ENCODE results near the gene P4HB.

P4HB gene

DNA sequence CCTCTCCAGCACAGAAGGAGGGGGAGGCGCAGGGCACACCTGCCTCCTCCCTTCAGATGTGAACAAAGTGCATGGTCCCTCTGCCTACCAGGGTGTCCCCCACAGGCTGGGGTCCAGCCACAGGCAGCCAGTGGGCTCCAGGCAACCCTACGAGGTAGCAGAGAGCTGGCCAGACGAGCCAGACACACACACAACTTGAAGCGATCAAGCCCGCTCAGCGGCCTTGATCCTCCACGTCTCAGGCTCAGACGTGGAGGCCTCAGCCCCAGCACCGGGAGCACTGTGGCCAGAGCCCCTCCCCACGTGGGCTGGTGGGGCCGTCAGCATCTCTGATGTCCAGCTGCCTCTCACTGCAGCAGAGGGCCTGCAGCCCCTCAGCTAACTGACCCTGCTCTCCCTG is 35.7 kb downstream of the P4HB start:
- no peak for DNase-seq

DNA sequence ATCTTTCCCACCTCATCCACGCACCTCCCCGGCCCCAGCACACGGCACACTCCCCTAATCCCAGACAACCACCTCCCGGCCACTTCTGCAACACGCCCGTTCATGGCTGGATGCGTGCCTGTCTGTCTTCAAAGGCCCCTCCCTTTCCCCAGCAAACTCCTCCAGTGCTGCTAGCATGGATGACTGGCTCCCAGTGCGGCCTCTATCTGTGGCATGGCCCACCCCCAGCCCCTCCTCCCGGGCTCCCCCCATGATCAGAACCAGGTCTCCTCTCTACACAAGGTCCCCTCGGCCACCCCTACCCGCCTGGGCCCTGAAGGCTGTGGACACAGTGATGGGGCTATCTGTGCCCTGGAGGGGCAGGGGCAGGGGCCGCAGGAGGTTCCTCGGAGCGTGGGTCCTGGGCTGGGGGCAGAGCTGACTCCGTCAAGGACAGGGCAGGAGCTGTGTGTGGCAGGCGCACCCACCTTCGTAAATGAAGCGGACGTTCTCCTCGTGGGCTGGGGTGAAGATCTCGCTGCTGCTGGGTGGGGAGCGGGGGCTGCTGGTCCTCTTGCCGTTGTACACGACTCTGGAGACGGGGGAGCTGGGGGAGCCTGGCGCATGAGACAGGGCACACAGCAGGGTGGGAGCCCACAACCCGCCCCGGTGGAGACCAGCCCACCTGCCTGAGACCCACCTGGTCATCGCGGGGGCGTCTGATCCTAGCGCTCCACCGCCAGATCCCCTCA is 36.4 kb downstream of the P4HB start:
- DNase-seq = no peak

DNA sequence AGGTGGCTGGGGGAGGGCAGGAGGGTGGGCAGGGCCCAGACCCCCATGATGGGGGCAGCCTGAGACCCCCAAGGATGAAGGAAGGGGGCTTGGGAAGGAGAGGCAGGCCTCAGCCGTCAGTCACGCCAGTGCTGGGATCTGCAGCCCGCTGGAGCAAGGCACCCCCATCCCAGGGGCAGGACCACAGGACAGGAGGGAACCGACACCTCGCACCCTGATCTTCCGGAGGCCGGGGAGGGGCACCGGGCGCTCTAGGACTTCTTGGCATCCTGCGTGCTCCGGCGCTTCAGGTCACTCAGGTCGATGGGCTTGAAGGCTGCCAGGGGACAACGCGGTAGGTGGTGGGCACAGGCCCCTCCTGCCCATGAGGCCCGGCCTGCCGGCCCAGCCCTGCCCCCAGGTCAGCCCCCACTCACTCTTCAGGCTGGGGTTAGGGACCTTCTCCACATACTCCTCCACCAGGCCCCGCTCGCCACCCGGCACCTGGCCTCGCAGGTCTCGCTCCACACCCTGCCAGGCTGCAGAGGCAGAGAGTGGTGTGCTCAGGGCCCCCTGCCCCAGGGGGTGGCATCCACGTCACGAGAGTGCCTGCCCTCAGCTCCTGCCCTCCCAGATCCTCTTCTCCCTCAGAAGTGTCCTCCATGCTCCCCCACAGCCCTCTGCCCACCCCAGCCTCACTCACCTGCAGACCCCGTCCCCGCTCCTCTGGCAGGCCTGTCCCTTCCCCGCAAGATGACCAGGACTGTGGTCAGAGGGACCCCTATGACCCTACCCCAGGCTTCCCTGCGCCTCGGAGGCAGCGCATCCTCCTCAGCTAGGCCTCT is 37.1 kb downstream of the P4HB start:
- no peak for DNase-seq

DNA sequence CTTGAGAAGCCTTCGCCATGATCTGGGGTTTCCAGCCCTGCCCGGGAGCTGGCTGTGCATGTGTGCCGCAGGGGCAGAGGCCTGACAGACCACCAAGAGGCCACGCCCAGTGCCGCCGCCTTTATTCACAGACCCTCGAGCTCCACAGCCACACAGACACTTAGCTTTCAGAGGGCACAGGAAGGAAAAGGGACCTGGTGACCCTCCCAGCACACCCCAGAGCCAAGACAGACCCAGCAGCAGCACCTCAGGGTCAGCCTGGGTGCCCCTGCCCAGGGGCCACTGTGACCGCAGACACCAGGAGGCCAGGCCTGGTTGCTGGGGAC is 38.1 kb downstream of the P4HB start:
- DNase-seq = no peak

DNA sequence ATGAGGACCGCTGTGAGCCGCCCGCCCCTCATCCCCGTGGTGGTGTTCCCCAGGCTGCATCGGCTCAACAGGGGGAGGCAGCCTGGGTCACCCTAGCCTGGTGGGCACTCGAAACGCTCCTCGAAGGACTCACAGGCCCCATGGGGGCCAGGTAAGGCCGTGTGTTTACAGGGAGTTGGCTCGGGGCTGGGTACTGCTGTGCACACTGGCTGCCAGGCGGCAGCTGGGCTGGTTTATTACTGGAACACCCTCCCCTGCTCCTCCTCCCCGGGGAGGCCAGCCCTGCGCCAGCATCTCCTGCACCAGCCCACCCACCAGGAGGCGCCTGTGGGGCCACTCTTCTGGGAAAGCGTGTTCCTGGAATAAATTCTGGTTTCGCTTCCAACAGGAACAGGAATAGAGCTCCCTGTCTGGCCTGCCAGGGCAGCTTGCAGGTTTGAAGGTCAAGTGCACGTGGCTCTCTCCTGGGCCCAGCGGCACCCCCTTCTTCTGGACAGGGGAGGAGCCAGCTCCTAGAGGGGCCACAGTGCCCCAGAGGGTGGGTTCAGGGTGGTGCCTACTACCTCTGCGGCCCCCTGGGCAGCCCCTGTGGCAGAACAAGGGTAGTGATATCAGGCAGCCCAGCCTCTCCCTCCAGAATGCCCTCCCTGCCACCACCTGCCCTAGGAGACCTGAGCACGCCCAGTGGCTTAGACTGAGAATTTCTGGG is 38.6 kb downstream of the P4HB start:
- peak; percentile 86 for DNase-seq

DNA sequence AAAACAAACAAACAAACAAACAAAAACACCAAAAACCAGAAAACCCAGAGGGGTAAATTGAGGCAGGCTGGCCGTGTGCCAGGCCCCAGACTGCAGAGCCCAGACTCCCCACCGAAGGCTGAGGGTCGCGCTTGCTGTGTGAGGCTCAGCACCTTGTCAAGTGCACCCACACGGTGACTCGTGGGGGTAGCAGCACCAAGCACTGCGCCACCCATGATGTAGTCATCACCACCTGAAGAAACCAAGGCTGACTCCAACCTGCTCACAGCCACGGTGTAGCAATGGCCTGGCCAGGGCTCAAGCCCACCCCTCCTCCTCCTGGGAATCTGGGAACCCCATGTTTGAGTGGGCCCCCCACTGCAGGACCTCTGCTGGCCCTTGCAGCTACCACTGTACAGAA is 39.2 kb downstream of the P4HB start:
- DNase-seq = peak; percentile 39

DNA sequence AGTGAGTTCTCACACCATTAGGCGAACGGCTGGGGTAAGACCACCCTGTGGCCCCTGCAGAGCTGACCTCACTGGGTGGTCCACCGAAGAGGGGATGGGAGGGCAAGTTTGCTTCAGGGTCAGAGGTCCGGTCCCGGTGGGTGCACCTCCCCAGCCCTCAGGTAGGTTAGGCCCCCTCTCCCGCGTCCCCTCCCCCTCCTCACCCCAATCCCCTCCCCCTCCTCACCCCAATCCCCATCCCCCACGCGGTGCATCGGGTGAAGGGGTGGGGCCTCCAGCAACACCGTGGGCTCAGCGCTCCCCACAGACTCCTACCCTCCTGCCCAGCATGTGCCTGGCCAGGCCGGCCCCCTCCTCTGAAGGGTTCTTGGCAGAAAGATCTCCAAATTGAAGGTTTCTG is 40.6 kb downstream of the P4HB start:
- DNase-seq = no peak

DNA sequence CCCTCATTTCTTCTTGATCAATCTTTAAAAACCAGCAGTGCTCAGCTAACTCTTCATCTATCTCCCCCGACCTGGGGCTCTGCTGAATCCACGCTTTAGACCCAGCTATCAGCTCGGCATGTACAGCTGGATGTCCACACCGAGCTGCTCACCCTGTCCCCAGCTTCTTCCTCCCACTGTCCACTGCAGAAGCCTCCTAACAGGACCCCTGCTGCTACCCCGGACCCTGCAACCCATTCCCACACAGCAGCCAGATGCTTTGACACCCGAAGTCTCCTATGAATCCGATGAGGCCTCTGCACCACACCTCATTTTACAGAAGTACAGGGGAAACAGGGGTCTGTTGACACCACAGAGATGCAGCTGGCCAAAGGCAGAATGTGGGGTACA is 42.6 kb downstream of the P4HB start:
- DNase-seq = no peak

DNA sequence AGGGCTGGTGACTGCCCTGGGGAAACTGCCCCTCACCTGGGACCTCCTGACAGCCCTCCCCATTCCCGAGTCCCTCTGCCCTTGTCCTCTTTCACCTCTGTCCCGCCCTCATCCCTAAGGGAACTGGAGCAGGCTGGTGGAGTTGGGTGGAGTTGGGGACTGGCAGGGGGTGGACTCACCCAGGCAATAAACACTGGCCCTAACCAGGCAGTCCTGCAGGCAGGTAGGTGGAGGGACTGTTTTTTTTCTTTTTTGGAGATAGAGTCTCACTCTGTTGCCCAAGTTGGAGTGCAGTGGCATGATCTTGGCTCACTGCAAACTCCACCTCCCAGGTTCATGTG is 44.7 kb downstream of the P4HB start:
- no peak for DNase-seq

DNA sequence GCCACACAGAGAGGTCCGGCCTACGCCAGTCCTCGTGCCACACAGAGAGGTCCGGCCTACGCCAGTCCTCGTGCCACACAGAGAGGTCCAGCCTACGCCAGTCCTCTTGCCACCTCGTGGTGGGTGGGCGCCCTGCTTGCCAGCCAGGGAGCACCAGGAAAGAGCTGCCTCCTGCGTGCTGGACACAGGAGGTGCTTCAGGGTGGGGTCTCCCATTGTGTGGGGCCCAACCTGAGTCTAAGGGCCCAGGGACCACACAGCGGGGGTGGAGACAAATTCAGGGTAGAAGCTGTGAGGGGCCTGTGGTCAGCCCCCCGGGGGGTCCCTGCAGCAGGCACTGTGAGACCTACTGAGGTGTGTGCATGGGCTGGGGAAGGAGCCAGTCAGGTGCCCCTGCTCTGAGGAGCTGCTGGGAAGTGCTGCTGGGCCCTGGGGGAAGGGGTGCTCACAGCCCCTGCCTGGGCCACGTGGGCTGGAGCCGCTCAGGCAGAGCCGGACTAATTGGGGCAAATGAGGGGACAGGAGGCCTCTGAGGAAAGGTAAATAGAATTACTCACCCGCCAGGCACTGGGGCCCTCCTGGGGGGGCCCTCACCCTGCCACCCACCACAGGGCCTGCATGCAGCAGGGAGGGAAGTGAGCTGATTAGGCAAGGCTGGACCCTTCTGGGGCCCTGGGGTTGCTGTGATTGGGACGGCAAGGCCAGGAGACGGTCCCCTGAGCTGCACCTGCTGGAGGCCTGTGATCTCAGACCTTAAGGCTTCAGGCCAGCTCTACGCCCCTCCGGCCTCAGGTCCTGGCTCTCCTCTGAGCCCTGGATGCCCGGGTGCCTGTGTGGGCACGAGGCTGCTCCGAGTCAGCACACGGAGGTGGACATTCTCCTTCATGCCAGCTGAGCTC is 45.3 kb downstream of the P4HB start:
- DNase-seq = no peak

DNA sequence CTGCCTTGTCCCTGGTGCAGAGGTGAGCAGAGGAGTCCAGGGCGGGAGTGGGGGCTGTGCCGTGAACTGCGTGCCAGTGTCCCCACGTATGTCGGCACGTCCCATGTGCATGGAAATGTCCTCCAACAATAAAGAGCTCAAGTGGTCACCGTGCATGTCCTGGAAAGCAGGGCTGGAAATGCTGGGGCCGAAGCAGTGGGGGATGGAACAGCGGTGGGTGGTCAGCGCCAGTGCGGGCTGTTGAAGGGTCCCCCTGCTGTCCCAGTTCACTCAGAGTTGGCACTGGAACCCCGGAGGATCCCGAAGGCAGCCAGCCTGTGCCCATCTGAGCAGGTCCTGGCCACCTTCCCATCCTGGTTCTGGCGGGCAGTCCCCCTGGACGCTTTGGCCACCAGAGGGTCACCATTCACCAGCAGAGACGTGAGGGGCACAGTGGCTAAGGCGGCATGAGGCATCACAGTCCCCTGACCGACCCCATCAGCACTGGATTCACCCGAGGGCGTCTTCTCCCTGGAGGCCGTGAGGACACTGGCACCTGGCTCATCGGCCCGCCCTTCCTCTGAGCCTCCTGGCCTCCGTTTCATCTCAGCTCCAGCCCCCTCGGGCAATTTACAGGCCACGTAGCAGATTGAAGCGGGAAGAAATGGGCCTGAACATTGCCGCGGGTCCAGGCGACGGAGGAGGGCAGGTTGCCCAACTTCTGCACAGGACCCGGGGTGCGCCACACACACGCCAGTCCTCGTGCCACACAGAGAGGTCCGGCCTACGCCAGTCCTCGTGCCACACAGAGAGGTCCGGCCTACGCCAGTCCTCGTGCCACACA is 46.3 kb downstream of the P4HB start:
- no peak for DNase-seq

DNA sequence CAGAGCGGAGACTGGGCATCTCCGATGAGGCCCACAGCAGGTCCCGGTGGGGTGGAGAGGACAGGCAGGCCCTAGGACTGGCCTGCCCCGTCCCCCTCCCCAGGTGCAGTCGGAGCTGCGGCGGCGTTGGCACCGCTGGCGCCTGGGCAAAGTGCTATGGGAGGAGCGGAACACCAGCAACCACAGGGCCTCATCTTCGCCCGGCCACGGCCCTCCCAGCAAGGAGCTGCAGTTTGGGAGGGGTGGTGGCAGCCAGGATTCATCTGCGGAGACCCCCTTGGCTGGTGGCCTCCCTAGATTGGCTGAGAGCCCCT is 47.0 kb downstream of the P4HB start:
- no peak for DNase-seq

DNA sequence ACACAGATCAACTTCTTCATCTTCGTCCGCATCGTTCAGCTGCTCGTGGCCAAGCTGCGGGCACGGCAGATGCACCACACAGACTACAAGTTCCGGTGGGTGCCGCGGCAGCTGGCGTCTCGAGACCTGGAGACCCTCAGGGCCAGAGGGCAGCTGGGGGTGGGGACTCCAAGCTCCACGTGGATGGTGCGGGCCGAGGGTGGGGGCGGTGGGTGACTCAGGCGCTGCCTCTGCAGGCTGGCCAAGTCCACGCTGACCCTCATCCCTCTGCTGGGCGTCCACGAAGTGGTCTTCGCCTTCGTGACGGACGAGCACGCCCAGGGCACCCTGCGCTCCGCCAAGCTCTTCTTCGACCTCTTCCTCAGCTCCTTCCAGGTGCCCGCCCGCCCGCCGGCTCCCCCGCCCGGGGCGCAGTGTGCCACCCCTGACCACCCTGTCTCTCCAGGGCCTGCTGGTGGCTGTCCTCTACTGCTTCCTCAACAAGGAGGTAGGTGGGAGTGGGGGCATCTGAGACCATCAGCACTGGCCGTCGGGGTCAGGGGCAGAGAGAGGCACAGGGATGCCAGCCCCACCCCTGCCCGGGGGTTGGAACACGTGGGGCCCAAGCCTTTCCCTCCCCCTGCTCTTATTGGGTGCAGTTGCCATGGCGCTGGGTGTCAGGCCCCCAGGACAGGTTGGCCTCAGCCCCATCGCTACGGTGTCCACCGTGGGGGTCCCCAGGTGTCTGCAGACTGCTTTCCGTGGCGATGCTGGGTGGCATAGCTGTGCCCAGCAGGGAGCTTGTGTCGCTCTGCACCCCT is 47.6 kb downstream of the P4HB start:
- no peak for DNase-seq

DNA sequence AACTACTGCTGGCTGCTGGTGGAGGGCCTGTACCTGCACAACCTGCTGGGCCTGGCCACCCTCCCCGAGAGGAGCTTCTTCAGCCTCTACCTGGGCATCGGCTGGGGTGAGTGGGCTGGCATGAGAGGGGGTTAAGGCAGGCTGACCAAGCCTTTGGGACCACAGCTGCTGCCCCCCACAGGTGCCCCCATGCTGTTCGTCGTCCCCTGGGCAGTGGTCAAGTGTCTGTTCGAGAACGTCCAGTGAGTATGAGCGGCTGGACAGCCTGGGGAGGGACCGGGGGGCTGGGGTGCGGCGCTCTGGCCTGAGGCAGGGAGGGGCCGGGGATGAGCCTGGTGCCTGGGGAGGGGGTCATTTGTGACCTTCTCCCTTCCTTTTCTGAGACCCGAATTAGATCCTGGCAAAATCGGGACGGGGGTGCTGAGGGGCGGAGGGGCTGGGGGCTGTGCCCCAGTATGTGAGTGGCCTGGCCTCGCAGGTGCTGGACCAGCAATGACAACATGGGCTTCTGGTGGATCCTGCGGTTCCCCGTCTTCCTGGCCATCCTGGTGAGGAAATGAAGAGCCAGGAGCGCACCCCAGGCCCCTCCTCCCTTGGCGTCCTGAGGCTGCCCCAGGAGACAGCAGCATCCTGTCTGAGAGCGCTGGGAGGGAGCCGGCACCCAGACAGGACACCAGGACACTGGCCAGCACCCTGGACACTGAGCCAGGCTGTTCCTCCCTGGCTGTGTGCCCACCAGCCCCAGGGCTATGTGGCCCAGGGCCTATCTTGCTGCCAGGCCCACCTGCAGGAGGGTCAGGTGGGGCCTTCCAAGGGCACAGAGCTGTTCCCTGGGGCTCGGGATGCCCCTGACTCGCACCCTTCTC is 48.4 kb downstream of the P4HB start:
- no peak for DNase-seq

DNA sequence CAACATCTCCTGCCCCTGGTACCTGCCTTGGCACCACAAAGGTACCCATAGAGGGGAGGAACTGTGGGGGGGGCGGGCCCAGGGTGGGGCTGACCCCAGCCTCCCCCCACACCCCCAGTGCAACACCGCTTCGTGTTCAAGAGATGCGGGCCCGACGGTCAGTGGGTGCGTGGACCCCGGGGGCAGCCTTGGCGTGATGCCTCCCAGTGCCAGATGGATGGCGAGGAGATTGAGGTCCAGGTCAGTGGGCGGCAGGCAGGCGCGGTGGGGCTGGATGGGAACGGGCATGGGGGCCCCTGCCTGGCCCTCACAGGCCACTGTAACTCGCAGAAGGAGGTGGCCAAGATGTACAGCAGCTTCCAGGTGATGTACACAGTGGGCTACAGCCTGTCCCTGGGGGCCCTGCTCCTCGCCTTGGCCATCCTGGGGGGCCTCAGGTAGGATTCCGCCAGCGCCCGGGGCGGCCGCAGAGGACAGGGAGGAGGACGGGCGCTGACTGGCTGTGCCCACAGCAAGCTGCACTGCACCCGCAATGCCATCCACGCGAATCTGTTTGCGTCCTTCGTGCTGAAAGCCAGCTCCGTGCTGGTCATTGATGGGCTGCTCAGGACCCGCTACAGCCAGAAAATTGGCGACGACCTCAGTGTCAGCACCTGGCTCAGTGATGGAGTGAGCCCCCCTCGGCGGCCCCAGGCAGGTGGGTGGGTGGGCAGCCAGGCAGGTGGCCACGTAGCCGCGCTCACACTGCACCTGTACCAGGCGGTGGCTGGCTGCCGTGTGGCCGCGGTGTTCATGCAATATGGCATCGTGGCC is 49.2 kb downstream of the P4HB start:
- no peak for DNase-seq

DNA sequence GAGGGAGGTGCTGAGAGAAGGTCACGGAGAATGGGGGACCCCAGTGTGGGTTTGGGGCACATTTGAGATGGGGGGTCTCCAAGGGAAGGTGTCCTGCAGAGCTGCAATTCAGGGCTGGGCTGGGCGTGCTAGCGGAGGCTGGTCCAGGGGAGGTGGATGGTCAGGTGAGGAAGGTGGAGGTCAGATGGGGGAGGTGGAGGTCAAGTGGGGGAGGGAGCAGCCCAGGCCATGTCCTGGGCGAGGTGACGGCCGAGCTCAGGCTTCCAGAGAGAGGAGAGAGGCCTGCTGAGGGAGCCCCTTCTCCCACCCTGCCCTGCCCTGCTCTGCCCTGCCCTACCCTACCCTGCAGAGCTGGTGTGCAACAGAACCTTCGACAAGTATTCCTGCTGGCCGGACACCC is 49.9 kb downstream of the P4HB start:
- DNase-seq = no peak

DNA sequence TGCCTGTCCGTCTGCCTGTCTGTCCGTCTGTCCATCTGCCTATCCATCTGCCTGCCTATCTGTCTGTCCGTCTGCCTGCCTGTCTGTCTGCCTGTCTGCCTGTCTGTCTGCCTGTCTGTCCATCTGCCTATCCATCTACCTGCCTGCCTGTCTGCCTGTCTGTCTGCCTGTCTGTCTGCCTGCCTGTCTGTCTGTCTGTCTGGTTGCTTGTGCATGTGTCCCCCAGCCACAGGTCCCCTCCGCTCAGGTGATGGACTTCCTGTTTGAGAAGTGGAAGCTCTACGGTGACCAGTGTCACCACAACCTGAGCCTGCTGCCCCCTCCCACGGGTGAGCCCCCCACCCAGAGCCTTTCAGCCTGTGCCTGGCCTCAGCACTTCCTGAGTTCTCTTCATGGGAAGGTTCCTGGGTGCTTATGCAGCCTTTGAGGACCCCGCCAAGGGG is 50.8 kb downstream of the P4HB start:
- no peak for DNase-seq

DNA sequence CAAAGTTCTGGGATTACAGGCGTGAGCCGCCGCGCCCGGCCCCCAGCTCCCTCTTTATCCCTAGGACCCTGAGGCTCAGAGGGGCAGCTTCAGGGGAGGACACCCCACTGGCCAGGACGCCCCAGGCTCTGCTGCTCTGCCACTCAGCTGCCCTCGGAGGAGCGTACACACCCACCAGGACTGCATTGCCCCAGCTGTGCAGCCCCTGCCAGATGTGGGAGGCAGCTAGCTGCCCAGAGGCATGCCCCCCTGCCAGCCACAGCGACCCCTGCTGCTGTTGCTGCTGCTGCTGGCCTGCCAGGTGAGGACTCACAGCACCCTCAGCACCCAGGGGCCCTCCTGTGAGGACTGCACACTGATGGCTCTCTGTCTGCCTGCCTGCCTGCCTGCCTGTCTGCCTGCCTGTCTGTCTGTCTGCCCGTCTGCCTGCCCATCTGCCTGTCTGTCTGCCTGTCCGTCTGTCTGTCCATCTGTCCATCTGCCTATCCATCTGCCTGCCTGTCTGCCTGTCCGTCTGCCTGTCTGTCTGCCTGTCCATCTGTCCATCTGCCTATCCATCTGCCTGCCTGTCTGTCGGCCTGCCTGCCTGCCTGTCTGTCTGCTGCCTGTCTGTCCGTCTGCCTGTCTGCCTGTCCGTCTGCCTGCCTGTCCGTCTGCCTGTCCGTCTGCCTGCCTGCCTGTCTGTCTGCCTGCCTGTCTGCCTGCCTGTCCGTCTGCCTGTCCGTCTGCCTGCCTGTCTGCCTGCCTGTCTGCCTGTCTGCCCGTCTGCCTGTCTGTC is 51.4 kb downstream of the P4HB start:
- no peak for DNase-seq

DNA sequence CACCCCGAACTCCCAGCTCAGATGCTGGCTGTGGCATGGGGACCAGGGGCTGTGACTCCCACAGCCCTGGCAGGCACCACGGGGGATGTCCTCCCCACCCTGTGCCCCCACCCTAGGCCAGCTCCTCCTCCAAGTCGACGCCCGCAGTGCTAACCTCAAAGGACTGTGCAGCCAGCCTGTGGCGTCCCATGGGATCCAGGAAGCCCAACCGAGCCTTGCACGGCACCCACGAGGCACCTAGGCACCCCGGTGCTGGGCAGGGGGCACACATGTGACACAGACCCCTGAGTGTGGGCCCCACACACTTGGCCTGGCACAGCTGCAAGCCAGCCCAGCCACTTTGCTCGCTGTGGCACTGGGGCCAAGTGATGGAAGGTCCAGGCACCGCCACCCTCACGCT is 52.5 kb downstream of the P4HB start:
- no peak for DNase-seq
